Small intestine (tissue), 7 donors: ENCODE data around the gene SLC37A3. TPM values are rescaled to one million over a fixed set of nuclear protein-coding genes. Genes with fewer than 3 reads are reported as not detected.

Experiments
- DNase-seq, 2 donors: peaks; one replicate each; pipeline versions ENCODE4 v3.0.0 to v3.0.0-alpha.2; 2013
- FAIRE-seq: peaks from 2 replicates; lab custom pipeline; 2012; peaks lifted over from hg19 to GRCh38; lab: Jason Lieb, UNC
- H3K27ac ChIP-seq, 3 donors: one replicate each; pipeline ENCODE4 v1.5.1; 2013; ENCODE audit warnings: low read length in 2 of 3, mild to moderate bottlenecking in 2 of 3, control low read depth in 1 of 3, inconsistent platforms in 1 of 3, low read depth in 1 of 3, moderate library complexity in 1 of 3
- H3K27me3 ChIP-seq, 3 donors: one replicate each; pipeline ENCODE4 v1.6.1; 2013; ENCODE audit warnings: low read length in 3 of 3, inconsistent platforms in 1 of 3; ENCODE audit not compliant: control insufficient read depth in 3 of 3, insufficient read depth in 3 of 3
- H3K36me3 ChIP-seq, 3 donors: one replicate each; pipeline ENCODE4 v1.6.1; 2013; ENCODE audit warnings: low read length in 3 of 3, inconsistent platforms in 1 of 3, low read depth in 1 of 3, mild to moderate bottlenecking in 1 of 3, moderate library complexity in 1 of 3; ENCODE audit not compliant: control insufficient read depth in 3 of 3, insufficient read depth in 2 of 3
- H3K4me1 ChIP-seq, 3 donors: one replicate each; pipeline ENCODE4 v1.6.1; 2013; ENCODE audit warnings: low read length in 2 of 3, inconsistent platforms in 1 of 3, low read depth in 1 of 3, mild to moderate bottlenecking in 1 of 3, moderate library complexity in 1 of 3; ENCODE audit not compliant: control insufficient read depth in 3 of 3, insufficient read depth in 2 of 3
- H3K4me3 ChIP-seq, 3 donors: one replicate each; pipeline ENCODE4 v1.5.1; 2013; ENCODE audit warnings: low read length in 3 of 3, control low read depth in 1 of 3, inconsistent platforms in 1 of 3, low read depth in 1 of 3, mild to moderate bottlenecking in 1 of 3, moderate library complexity in 1 of 3
- H3K9me3 ChIP-seq, 2 donors: one replicate each; pipeline ENCODE4 v1.6.1; 2013; ENCODE audit warnings: low read depth in 1 of 2, low read length in 1 of 2; ENCODE audit not compliant: control insufficient read depth in 2 of 2, insufficient read depth in 1 of 2
- WGBS, 3 donors: extraction: QIAGEN DNeasy Blood & Tissue Kit; methylation state at CpG; one replicate each; pipeline ENCODE4 v1.1.7; 2013; 5-methylcytosine and 5-hydroxymethylcytosine counted together
- polyA plus RNA-seq, 4 donors: library from polyadenylated mRNA; stranded (reverse) in 3 of 4; unstranded in 1 of 4; fragments of 200-250 nt in 3 of 4; fragments of 120-200 nt in 1 of 4; gene quantifications; one replicate each; pipeline versions ENCODE4 v1.2.1 to v1.2.3, GENCODE V29; 2013
- donor health status: healthy with polysubstance abuse.
- donor health status: control.
- donor health status: control.
- donor health status: Bipolar disorder and iron deficiency.
- donor health status: healthy.

The SLC37A3 gene
- polyA plus RNA-seq, 4 donors: 14.1 to 31.9 (median 17.8) TPM

GRCh38 chr7:140369294-140369693 lies 29.0 kb downstream of the SLC37A3 start:
- FAIRE-seq (no peak), DNase-seq (no peak)
- 96 to 98% (median 97%) methylated on average over 4 of the region's 4 CpGs for WGBS, 3 donors
- Histone ChIP-seq H3K27me3 (no peaks in the 10 kb centered on the region), H3K9me3 (no peaks in the 10 kb centered on the region), H3K4me1 (no peaks in the 10 kb centered on the region), H3K4me3 (no peak overlapping the region), H3K27ac (no peak overlapping the region), H3K36me3 (peaks cover 2 to 27% (median 3%) of the 10 kb centered on the region in 3 donors)

- no peak overlapping the region for H3K27ac ChIP-seq
- H3K4me1 ChIP-seq: no peaks in the 10 kb centered on the region
- WGBS, 3 donors: 88 to 91% (median 91%) methylated on average over 9 of the region's 9 CpGs
- peaks cover 2 to 29% (median 3%) of the 10 kb centered on the region in 3 donors for H3K36me3 ChIP-seq
- H3K27me3 ChIP-seq: no peaks in the 10 kb centered on the region
- DNase-seq (no peak), FAIRE-seq (no peak)
- H3K4me3 ChIP-seq: no peak overlapping the region
- no peaks in the 10 kb centered on the region for H3K9me3 ChIP-seq
Observed at GRCh38 chr7:140367528-140367927, 30.8 kb downstream of the SLC37A3 start.

- FAIRE-seq: no peak
- WGBS, 3 donors: 43 to 66% (median 47%) methylated on average over 3 of the region's 3 CpGs
Observed at GRCh38 chr7:140364819-140365218, 33.5 kb downstream of the SLC37A3 start.

GRCh38 chr7:140360697-140361229 lies 37.6 kb downstream of the SLC37A3 start:
- peaks cover 2 to 26% (median 2%) of the 10 kb centered on the region in 3 donors for H3K36me3 ChIP-seq
- H3K9me3 ChIP-seq: no peaks in the 10 kb centered on the region
- no peaks in the 10 kb centered on the region for H3K27me3 ChIP-seq
- 83 to 88% (median 83%) methylated on average over 6 of the region's 6 CpGs for WGBS, 3 donors
- peaks cover 0 to 4% (median 3%) of the 10 kb centered on the region in 3 donors for H3K4me1 ChIP-seq
- no peak for FAIRE-seq
- no peak for DNase-seq
- no peak overlapping the region for H3K4me3 ChIP-seq
- H3K27ac ChIP-seq: no peak overlapping the region

More at GRCh38 chr7:140364819-140365218, 33.5 kb downstream of the SLC37A3 start:
- H3K36me3 ChIP-seq: peaks cover 2 to 28% (median 3%) of the 10 kb centered on the region in 3 donors
- no peak overlapping the region for H3K27ac ChIP-seq
- H3K4me1 ChIP-seq: no peaks in the 10 kb centered on the region
- H3K4me3 ChIP-seq: no peak overlapping the region
- H3K9me3 ChIP-seq: no peaks in the 10 kb centered on the region
- peak in 1 of 2 donors; percentile 13 for DNase-seq
- no peaks in the 10 kb centered on the region for H3K27me3 ChIP-seq

GRCh38 chr7:140358412-140359051 lies 39.8 kb downstream of the SLC37A3 start:
- Histone ChIP-seq H3K36me3 (peaks cover 2 to 25% (median 4%) of the 10 kb centered on the region in 3 donors), H3K9me3 (no peaks in the 10 kb centered on the region), H3K4me1 (peaks cover 0 to 4% (median 3%) of the 10 kb centered on the region in 3 donors), H3K4me3 (no peak overlapping the region), H3K27me3 (no peaks in the 10 kb centered on the region), H3K27ac (no peak overlapping the region)
- FAIRE-seq (no peak), DNase-seq (peak in 1 of 2 donors; percentile 44)
- 73 to 80% (median 76%) methylated on average over 10 of the region's 10 CpGs for WGBS, 3 donors

GRCh38 chr7:140358024-140358411 lies 40.3 kb downstream of the SLC37A3 start:
- H3K27ac ChIP-seq: no peak overlapping the region
- H3K9me3 ChIP-seq: no peaks in the 10 kb centered on the region
- 88 to 94% (median 93%) methylated on average over 3 of the region's 3 CpGs for WGBS, 3 donors
- FAIRE-seq (no peak), DNase-seq (no peak)
- peaks cover 0 to 4% (median 3%) of the 10 kb centered on the region in 3 donors for H3K4me1 ChIP-seq
- peaks cover 2 to 25% (median 4%) of the 10 kb centered on the region in 3 donors for H3K36me3 ChIP-seq
- no peak overlapping the region for H3K4me3 ChIP-seq
- no peaks in the 10 kb centered on the region for H3K27me3 ChIP-seq

GRCh38 chr7:140350056-140350455 lies 48.3 kb downstream of the SLC37A3 start:
- no peak for FAIRE-seq
- Histone ChIP-seq H3K4me1 (no peaks in the 10 kb centered on the region), H3K36me3 (peaks cover 0 to 31% (median 16%) of the 10 kb centered on the region in 3 donors), H3K4me3 (no peak overlapping the region), H3K9me3 (no peaks in the 10 kb centered on the region), H3K27ac (no peak overlapping the region), H3K27me3 (no peaks in the 10 kb centered on the region)
- no peak for DNase-seq
- 84 to 92% (median 88%) methylated on average over 5 of the region's 5 CpGs for WGBS, 3 donors

GRCh38 chr7:140349144-140349771 lies 49.1 kb downstream of the SLC37A3 start:
- Histone ChIP-seq H3K36me3 (peaks cover 0 to 31% (median 16%) of the 10 kb centered on the region in 3 donors), H3K4me1 (no peaks in the 10 kb centered on the region), H3K9me3 (no peaks in the 10 kb centered on the region), H3K27me3 (no peaks in the 10 kb centered on the region), H3K27ac (peak overlapping the region in 1 of 3 donors; percentile 22), H3K4me3 (no peak overlapping the region)
- FAIRE-seq (no peak), DNase-seq (no peak)
- 69 to 89% (median 88%) methylated on average over 8 of the region's 8 CpGs for WGBS, 3 donors
